HAP-1 (cell line): ENCODE data around the gene HECTD4.

Experiments used
- DNase-seq, 2 experiments: peaks; one replicate each; pipeline ENCODE4 v3.0.0-alpha.2; 2016 to 2020; ENCODE audit warnings: low spot score in 2 of 2
- H3K27me3 ChIP-seq: fragments of 250-450 bp; sonication (Bioruptor Pico); 2 replicates; pipeline ENCODE4 v1.5.1; 2020; ENCODE audit warnings: low read depth, mild to moderate bottlenecking, moderate library complexity
- H3K36me3 ChIP-seq: fragments of 250-450 bp; sonication (Bioruptor Pico); replicated peaks from 2 replicates; pipeline ENCODE4 v1.5.1; 2020; ENCODE audit warnings: mild to moderate bottlenecking
- H3K4me1 ChIP-seq: fragments of 250-450 bp; sonication (Bioruptor Pico); 2 replicates; pipeline ENCODE4 v1.5.1; 2020; ENCODE audit warnings: mild to moderate bottlenecking
- H3K4me3 ChIP-seq: fragments of 250-450 bp; sonication (Bioruptor Pico); 2 replicates; pipeline ENCODE4 v1.5.1; 2020; ENCODE audit warnings: mild to moderate bottlenecking, moderate library complexity
- H3K9me3 ChIP-seq: fragments of 250-450 bp; sonication (Bioruptor Pico); 2 replicates; pipeline ENCODE4 v1.5.1; 2020; ENCODE audit warnings: mild to moderate bottlenecking, moderate library complexity
- in situ Hi-C: fragments of 300-500 bp; cut with MboI; formaldehyde crosslinking; loops from 3 replicates; pipeline ENCODE4 v1.14.3; 2020; ENCODE audit warnings: low sequenced_read_pairs, inconsistent platforms, mixed read lengths

HECTD4 gene

DNA sequence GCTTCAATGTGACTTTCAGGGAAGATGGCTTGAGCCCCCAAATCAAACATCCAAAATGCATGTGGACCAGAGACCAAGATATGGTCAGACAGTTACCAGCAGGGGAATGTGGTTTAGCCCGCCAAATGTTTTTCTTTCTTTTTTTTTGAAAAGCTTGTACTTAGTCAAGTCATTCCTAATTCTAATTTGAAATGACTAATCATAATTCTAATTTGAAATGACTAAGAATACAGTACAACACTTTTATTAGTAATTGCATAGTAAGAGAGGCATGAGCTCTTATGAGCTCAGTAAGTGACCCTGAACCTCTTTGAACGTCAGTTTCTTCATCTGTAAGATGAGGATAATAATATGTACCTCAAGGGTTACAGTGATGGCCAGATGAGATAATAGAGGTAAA lies 72.4 kb downstream of the HECTD4 start:
- no peak for DNase-seq

DNA sequence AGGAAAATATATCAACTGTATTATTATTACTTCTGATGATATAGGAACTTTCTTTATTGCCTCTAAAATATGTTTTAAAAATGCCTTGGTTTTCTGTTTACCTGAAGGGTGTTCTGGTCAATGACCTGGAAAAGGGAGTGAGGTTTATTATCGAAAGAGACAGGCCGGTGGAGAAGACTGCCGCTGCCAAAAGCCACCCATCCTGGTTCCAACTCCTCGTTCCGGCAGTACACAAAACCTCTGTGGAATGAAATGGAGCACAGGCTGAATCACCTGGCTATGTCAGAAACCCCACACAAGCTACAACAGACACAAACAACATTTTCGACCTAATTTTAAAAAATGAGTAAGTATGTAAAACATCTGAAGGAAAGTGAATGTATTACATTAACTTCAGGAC lies 73.6 kb downstream of the HECTD4 start:
- Histone ChIP-seq H3K36me3 (peaks cover 16% of the 10 kb centered on the region), H3K4me1 (peaks cover 19% of the 10 kb centered on the region), H3K9me3 (no peaks in the 10 kb centered on the region), H3K4me3 (no peak overlapping the region), H3K27me3 (no peaks in the 10 kb centered on the region)
- no peak for DNase-seq
- in situ Hi-C loops = no loop called here

More for the DNA sequence above, 72.4 kb downstream of the HECTD4 start:
- H3K4me3 ChIP-seq = no peak overlapping the region
- in situ Hi-C loops = no loop called here
- no peaks in the 10 kb centered on the region for H3K9me3 ChIP-seq
- peaks cover 23% of the 10 kb centered on the region for H3K36me3 ChIP-seq
- peaks cover 12% of the 10 kb centered on the region for H3K4me1 ChIP-seq
- no peaks in the 10 kb centered on the region for H3K27me3 ChIP-seq

DNA sequence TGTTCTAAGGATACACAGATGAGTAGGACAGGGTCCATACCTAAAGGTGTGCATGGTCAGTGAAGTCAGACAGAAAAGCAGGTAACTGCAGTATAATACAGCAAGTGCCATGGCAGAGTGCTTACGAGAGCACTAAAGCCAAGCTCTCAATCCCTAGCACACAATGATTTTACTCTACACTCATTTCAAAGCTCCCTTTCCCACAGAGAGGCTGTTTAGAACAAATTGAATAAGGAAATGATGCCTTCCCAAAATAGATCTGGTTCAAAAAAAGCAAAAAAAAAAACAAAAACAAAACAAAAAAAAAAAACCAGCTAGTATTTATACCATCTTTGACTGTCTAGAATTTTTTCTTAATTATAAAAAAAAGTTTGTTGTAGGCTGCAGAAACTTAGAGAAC lies 74.1 kb downstream of the HECTD4 start:
- Histone ChIP-seq H3K4me1 (peaks cover 19% of the 10 kb centered on the region), H3K9me3 (no peaks in the 10 kb centered on the region), H3K36me3 (peaks cover 14% of the 10 kb centered on the region), H3K4me3 (no peak overlapping the region), H3K27me3 (no peaks in the 10 kb centered on the region)
- in situ Hi-C loops = no loop called here
- no peak for DNase-seq

DNA sequence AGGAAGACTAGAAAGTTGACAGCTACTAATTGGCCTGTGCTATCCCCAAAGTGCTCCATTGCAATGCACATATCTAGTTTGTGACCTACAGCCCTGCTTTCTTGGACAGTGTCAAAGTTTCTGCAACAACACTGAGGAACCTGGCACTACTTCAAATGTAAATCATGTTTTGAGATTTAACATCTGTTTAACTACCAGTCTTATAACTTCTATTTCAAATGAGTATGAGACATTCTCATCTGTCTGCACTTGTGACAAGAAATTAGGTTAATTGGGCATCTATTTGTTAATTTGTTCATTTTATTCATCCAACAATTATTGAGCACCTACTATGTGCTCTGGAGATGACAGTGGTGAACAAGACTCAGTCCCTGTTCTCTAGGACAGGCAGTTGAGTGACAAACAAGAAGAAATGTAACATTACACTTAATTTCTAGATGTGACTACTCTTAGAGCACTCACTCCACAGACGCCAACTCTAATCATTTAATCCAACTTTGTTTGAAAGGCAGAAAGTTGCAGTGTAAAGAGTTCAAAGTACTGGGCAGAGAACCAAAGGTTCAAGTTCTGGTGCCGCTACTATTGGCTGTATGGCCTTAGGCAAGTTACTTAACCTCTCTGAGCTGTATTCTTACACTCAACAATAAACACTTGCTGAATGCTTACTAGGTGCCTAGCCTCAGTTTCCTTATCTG lies 74.8 kb downstream of the HECTD4 start:
- Histone ChIP-seq H3K4me3 (no peak overlapping the region), H3K9me3 (no peaks in the 10 kb centered on the region), H3K36me3 (peaks cover 9% of the 10 kb centered on the region), H3K27me3 (no peaks in the 10 kb centered on the region), H3K4me1 (peaks cover 19% of the 10 kb centered on the region)
- DNase-seq = no peak
- in situ Hi-C loops = no loop called here

DNA sequence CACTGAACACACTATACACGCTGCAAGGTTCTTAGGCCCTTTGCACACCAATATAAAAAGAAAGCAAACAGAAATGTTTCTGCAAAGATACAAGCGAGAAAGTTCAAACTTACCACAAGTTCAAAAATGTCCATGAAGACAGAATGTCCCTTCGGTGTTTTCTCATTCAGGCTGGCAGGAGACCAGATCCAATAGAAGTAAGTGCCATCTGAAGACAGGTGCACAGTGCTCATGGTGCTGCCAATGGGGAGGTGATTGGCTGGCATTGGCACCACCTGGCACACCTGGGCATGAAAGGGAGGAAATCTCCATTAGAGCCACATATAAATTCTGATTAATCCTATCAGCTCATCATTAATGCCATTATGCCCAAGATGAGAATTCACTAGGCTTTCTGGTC lies 76.3 kb downstream of the HECTD4 start:
- in situ Hi-C loops = no loop called here
- Histone ChIP-seq H3K36me3 (peaks cover 7% of the 10 kb centered on the region), H3K9me3 (no peaks in the 10 kb centered on the region)

DNA sequence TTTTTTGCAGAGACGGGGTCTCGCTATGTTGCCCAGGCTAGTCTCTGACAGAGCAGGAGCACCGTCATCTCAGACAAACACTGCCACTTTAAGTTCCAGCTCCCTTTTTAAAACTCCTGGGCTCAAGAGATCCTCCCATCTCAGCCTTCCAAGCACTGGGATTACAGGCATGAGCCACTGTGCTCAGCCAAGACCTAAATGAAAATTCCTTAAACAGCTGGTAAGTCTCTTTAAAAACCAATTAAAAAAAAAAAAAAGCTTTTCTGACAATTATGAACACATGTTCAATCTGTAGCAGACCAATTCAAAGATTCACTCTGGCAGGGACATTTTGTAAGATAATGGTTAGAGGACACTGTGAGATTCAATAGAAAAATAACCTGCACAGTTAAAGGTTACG lies 77.8 kb downstream of the HECTD4 start:
- in situ Hi-C loops = no loop called here
- Histone ChIP-seq H3K27me3 (no peaks in the 10 kb centered on the region), H3K9me3 (no peaks in the 10 kb centered on the region), H3K4me3 (no peak overlapping the region), H3K36me3 (peaks cover 7% of the 10 kb centered on the region), H3K4me1 (peaks cover 19% of the 10 kb centered on the region)
- DNase-seq = peak in 1 of 2 experiments; percentile 23

More for the DNA sequence above, 76.3 kb downstream of the HECTD4 start:
- Histone ChIP-seq H3K4me3 (no peak overlapping the region), H3K27me3 (no peaks in the 10 kb centered on the region), H3K4me1 (peaks cover 19% of the 10 kb centered on the region)
- no peak for DNase-seq

DNA sequence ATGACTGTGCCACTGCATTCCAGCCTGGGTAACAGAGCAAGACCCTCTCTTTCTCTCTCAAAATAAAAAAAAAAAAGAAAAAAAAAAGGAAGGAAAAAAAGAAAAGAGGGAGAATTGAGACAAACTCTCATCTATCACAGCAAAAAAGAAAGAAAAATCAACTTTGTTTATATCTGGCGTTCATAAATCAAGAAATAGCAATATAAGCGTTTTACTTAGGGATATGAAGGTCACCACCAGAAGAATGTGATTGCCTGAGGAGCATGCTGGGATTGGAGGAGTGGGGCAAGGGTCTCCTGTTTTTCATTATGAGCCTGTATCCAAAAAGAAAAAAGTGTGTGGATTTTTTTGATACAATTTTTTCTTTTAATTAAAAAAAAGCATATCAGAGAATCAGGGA lies 78.4 kb downstream of the HECTD4 start:
- DNase-seq = no peak
- peaks cover 7% of the 10 kb centered on the region for H3K36me3 ChIP-seq
- H3K4me1 ChIP-seq = peaks cover 19% of the 10 kb centered on the region
- H3K4me3 ChIP-seq = no peak overlapping the region
- no peaks in the 10 kb centered on the region for H3K27me3 ChIP-seq
- in situ Hi-C loops = no loop called here
- no peaks in the 10 kb centered on the region for H3K9me3 ChIP-seq

GRCh38 chr12:112303004-112303403 lies 79.2 kb downstream of the HECTD4 start:
- DNase-seq = no peak
- no peaks in the 10 kb centered on the region for H3K9me3 ChIP-seq
- in situ Hi-C loops = no loop called here
- no peaks in the 10 kb centered on the region for H3K27me3 ChIP-seq
- H3K4me1 ChIP-seq = peaks cover 19% of the 10 kb centered on the region
- peaks cover 8% of the 10 kb centered on the region for H3K36me3 ChIP-seq
- H3K4me3 ChIP-seq = no peak overlapping the region

DNA sequence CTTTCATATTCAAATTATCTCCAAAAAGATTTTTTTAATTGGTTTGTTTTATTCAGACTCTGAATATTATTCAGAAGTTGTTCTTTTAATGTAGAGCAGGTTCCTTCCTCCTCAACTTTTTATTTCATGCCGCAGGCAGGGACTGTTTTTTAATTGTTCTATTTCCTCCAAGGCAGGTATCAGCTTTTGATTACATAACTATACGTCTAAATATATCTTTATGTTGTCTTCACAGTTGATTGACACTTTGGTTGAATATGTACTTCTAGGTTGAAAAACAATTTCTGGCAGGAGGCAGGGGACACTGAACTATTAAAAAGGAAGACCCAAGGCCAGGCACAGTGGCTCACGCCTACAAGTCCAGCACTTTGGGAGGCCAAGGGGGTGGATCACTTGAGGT lies 82.5 kb downstream of the HECTD4 start:
- H3K4me3 ChIP-seq = no peak overlapping the region
- peaks cover 2% of the 10 kb centered on the region; the same call in 1 of the 2 replicates for H3K36me3 ChIP-seq
- no peaks in the 10 kb centered on the region for H3K9me3 ChIP-seq
- in situ Hi-C loops = no loop called here
- no peak for DNase-seq
- H3K4me1 ChIP-seq = peaks cover 7% of the 10 kb centered on the region
- H3K27me3 ChIP-seq = no peaks in the 10 kb centered on the region

GRCh38 chr12:112297188-112297587 lies 85.0 kb downstream of the HECTD4 start:
- Histone ChIP-seq H3K4me3 (no peak overlapping the region), H3K36me3 (peaks cover 2% of the 10 kb centered on the region; the same call in 1 of the 2 replicates), H3K9me3 (no peaks in the 10 kb centered on the region), H3K27me3 (no peaks in the 10 kb centered on the region), H3K4me1 (peaks cover 2% of the 10 kb centered on the region; the same call in 1 of the 2 replicates)
- DNase-seq = no peak
- in situ Hi-C loops = no loop called here

GRCh38 chr12:112296183-112296582 lies 86.0 kb downstream of the HECTD4 start:
- Histone ChIP-seq H3K9me3 (no peaks in the 10 kb centered on the region), H3K4me3 (no peak overlapping the region), H3K36me3 (peaks cover 2% of the 10 kb centered on the region; the same call in 1 of the 2 replicates), H3K27me3 (no peaks in the 10 kb centered on the region), H3K4me1 (peaks cover 2% of the 10 kb centered on the region; the same call in 1 of the 2 replicates)
- in situ Hi-C loops = no loop called here
- DNase-seq = no peak

- Histone ChIP-seq H3K4me3 (no peak overlapping the region), H3K4me1 (peaks cover 2% of the 10 kb centered on the region; the same call in 1 of the 2 replicates), H3K9me3 (no peaks in the 10 kb centered on the region), H3K36me3 (peaks cover 2% of the 10 kb centered on the region; the same call in 1 of the 2 replicates), H3K27me3 (no peaks in the 10 kb centered on the region)
- DNase-seq = peak in 1 of 2 experiments; percentile 32
- in situ Hi-C loops = no loop called here
Observed at GRCh38 chr12:112294793-112295192, 87.4 kb downstream of the HECTD4 start.

GRCh38 chr12:112288638-112289037 lies 93.6 kb downstream of the HECTD4 start:
- in situ Hi-C loops = no loop called here
- H3K9me3 ChIP-seq = no peaks in the 10 kb centered on the region
- H3K4me1 ChIP-seq = no peaks in the 10 kb centered on the region
- no peak for DNase-seq
- no peak overlapping the region for H3K4me3 ChIP-seq
- no peaks in the 10 kb centered on the region for H3K36me3 ChIP-seq
- H3K27me3 ChIP-seq = no peaks in the 10 kb centered on the region

GRCh38 chr12:112285600-112286401 lies 96.4 kb downstream of the HECTD4 start:
- no peak for DNase-seq
- in situ Hi-C loops = no loop called here
- no peak overlapping the region for H3K4me3 ChIP-seq

More at GRCh38 chr12:112285600-112286401, 96.4 kb downstream of the HECTD4 start:
- H3K4me1 ChIP-seq = no peaks in the 10 kb centered on the region
- no peaks in the 10 kb centered on the region for H3K9me3 ChIP-seq
- H3K27me3 ChIP-seq = no peaks in the 10 kb centered on the region
- no peaks in the 10 kb centered on the region for H3K36me3 ChIP-seq
